Measurements from ENCODE around the gene PSEN2. TPM values are rescaled to one million over a fixed set of nuclear protein-coding genes. Genes with fewer than 3 reads are reported as not detected.
A peak's percentile ranks its signal among the peaks of the same experiment; 100 is the strongest.

PSEN2 gene
- total and polyA plus RNA-seq, 2 of the 8 experiments (the other 6 are each of a cell fraction or from before 2014, with no cell fraction given), result 22.9 to 29.0 TPM

- Histone ChIP-seq H3K27ac (ENCODE audit: low read depth, low read length) (no peak overlapping the region), H2AFZ (ENCODE audit: low read length) (no peak overlapping the region), H2BK120ac (replicated peaks; ENCODE audit: low read depth, low read length) (no peak overlapping the region), H3K36me3 (ENCODE audit: control insufficient read depth in 2 of 4, insufficient read depth in 4 of 4, low read length in 3 of 4) (no peaks in the 10 kb centered on the region), H4K5ac (ENCODE audit: insufficient read length, low read depth, low read length) (no peak overlapping the region), H3K79me1 (ENCODE audit: low read depth, low read length) (no peaks in the 10 kb centered on the region), H3K18ac (ENCODE audit: extremely low read depth, low read length) (no peak overlapping the region), H3K9ac (replicated peaks in 1 of 4; ENCODE audit: extremely low read depth in 1 of 4, low read depth in 3 of 4, low read length in 3 of 4) (no peak overlapping the region), H4K8ac (ENCODE audit: extremely low read depth, insufficient read depth, low read length) (no peak overlapping the region), H2AK5ac (ENCODE audit: low read depth, low read length) (no peak overlapping the region), H3K14ac (ENCODE audit: insufficient read length) (no peak overlapping the region), H3K9me3 (ENCODE audit: insufficient read depth in 2 of 2, low read depth in 1 of 2, low read length in 1 of 2) (no peaks in the 10 kb centered on the region), H3K4ac (replicated peaks; ENCODE audit: insufficient read length, low read depth, low read length) (no peak overlapping the region), H3K4me2 (ENCODE audit: insufficient read depth in 1 of 2, low read depth in 2 of 2, low read length in 2 of 2) (no peak overlapping the region), H2BK15ac (ENCODE audit: low read length) (no peak overlapping the region), H3K79me2 (ENCODE audit: control insufficient read depth in 1 of 2, insufficient read depth in 2 of 2, low read length in 2 of 2) (no peaks in the 10 kb centered on the region), H4K91ac (replicated peaks; ENCODE audit: insufficient read length, low read length) (no peak overlapping the region), H2BK5ac (ENCODE audit: low read depth, low read length) (no peak overlapping the region), H3K23me2 (ENCODE audit: low read depth, low read length) (peaks cover 4% of the 10 kb centered on the region; the same call in 1 of the 2 replicates), H3K4me1 (replicated peaks in 1 of 4; ENCODE audit: control insufficient read depth in 3 of 4, insufficient read depth in 4 of 4, low read length in 3 of 4) (peaks cover 0 to 8% (median 7%) of the 10 kb centered on the region in 4 experiments; a peak in 3 of 7 replicates), H2BK12ac (ENCODE audit: low read depth, low read length) (no peak overlapping the region), H2BK20ac (ENCODE audit: low read length) (no peak overlapping the region), H4K20me1 (replicated peaks in 1 of 2; ENCODE audit: control insufficient read depth in 1 of 2, insufficient read depth in 2 of 2, low read length in 2 of 2) (no peaks in the 10 kb centered on the region), H3K23ac (ENCODE audit: insufficient read length) (no peak overlapping the region), H3K27me3 (replicated peaks in 1 of 4; ENCODE audit: control insufficient read depth in 3 of 4, extremely low read depth in 1 of 4, insufficient read depth in 3 of 4, low read length in 3 of 4) (0 out of 7 replicates have a peak, but pooled peaks cover 0 to 2% (median 0%) of the 10 kb centered on the region in 4 experiments), H3K4me3 (ENCODE audit: extremely low read depth in 1 of 4, insufficient read depth in 2 of 4, low read depth in 3 of 4, low read length in 4 of 4) (no peak overlapping the region), H3K56ac (replicated peaks; ENCODE audit: insufficient read length, low read depth, low read length) (no peak overlapping the region)
- DNase-seq (ENCODE audit: low read depth in 1 of 2, low spot score in 2 of 2) (peak in 1 of 2 experiments; percentile 3), FAIRE-seq (no peak)
- no peak for TF ChIP-seq KDM1A (IDR thresholded peaks at IDR 0.05; ENCODE audit: borderline replicate concordance, low read length)
- no peak for TF ChIP-seq SP4 (IDR thresholded peaks at IDR 0.05; ENCODE audit: low read length)
- WGBS, 2 experiments (ENCODE audit: extremely low coverage in 1 of 2, insufficient coverage in 1 of 2, insufficient read length in 1 of 2, insufficient replicate concordance in 2 of 2, low coverage in 1 of 2, low lambda C conversion rate in 2 of 2, missing lambda C conversion rate in 1 of 2), result 86% methylated on average over 4 of the region's 4 CpGs; no CpG with 5 or more reads in 1 of the 2 experiments
- POLR2A ChIA-PET (ENCODE audit: partially characterized antibody), result interaction anchor here (0.6 kb wide), 1 partner anchor 39 kb away, joined by 5 read pairs; no protein-coding TSS in a partner anchor
- CTCF ChIA-PET (ENCODE audit: partially characterized antibody), result interaction anchor here (1.2 kb wide), 1 partner anchor 38 kb away, joined by 4 read pairs; no protein-coding TSS in a partner anchor
Measured at GRCh38 chr1:226865590-226865989, 4.8 kb upstream of the PSEN2 start.
